HTERT RPE-1 (cell line): ENCODE data around the gene DCTN3.
"Not testable (repeated sequence)": the region's sequence is repeated elsewhere in the genome, so short reads cannot be mapped to it uniquely, and the experiment has no call there.

Experiments
- in situ Hi-C: fragments of 300-500 bp; cut with MboI; formaldehyde crosslinking; loops from 4 replicates; pipeline ENCODE4 v1.14.3; 2020; ENCODE audit warnings: low sequenced_read_pairs

DCTN3 gene

GRCh38 chr9:34647651-34648050, 27.4 kb upstream of the DCTN3 start:
- in situ Hi-C loops: no loop called here

- in situ Hi-C loops: no loop called here
These were observed 26.7 kb upstream of the DCTN3 start for GRCh38 chr9:34647084-34647403.

GRCh38 chr9:34646211-34647083, 26.2 kb upstream of the DCTN3 start, which contains the start of gene GALT:
Gene GALT, plus strand, starts transcription at chr9:34646675. Its CDS starts 30 bp downstream, at chr9:34646705.
- in situ Hi-C loops: no loop called here

- in situ Hi-C loops: no loop called here
These were observed 24.5 kb upstream of the DCTN3 start for GRCh38 chr9:34644766-34645314.

GRCh38 chr9:34642679-34643078, 22.4 kb upstream of the DCTN3 start:
- in situ Hi-C loops: no loop called here

GRCh38 chr9:34639322-34639721, 19.0 kb upstream of the DCTN3 start:
- in situ Hi-C loops: not testable (repeated sequence)

GRCh38 chr9:34638138-34638445, 17.8 kb upstream of the DCTN3 start:
- in situ Hi-C loops: no loop called here

- in situ Hi-C loops: no loop called here
These were observed 17.3 kb upstream of the DCTN3 start, which contains the start of gene SIGMAR1 for GRCh38 chr9:34637356-34638137. Gene SIGMAR1, minus strand, starts transcription at chr9:34637787. Its CDS starts 90 bp downstream, at chr9:34637697.

- in situ Hi-C loops: no loop called here
These were observed 16.6 kb upstream of the DCTN3 start for GRCh38 chr9:34636791-34637355.

- in situ Hi-C loops: no loop called here
These were observed 15.3 kb upstream of the DCTN3 start for GRCh38 chr9:34635556-34635955.

- in situ Hi-C loops: no loop called here
These were observed 14.4 kb upstream of the DCTN3 start for GRCh38 chr9:34634551-34635248.

GRCh38 chr9:34633851-34634550, 13.7 kb upstream of the DCTN3 start:
- in situ Hi-C loops: no loop called here

GRCh38 chr9:34633166-34633565, 12.9 kb upstream of the DCTN3 start:
- in situ Hi-C loops: no loop called here

- in situ Hi-C loops: no loop called here
These were observed 10.3 kb upstream of the DCTN3 start for GRCh38 chr9:34630402-34631154.

GRCh38 chr9:34629491-34629808, 9.2 kb upstream of the DCTN3 start:
- in situ Hi-C loops: no loop called here

- in situ Hi-C loops: no loop called here
These were observed 8.6 kb upstream of the DCTN3 start, which contains the start of gene ARID3C for GRCh38 chr9:34628656-34629490. Gene ARID3C, minus strand, starts transcription at chr9:34629066. Its CDS starts 1,052 bp downstream, at chr9:34628014.

- in situ Hi-C loops: no loop called here
These were observed 7.7 kb upstream of the DCTN3 start for GRCh38 chr9:34627716-34628655.

- in situ Hi-C loops: no loop called here
These were observed 4.8 kb upstream of the DCTN3 start for GRCh38 chr9:34625186-34625486.
